Fibroblast of skin of left biceps (primary cell): ENCODE measurements around the gene POTEH.
"Not testable (repeated sequence)": the region's sequence is repeated elsewhere in the genome, so short reads cannot be mapped to it uniquely, and the experiment has no call there.

Experiments used
- DNase-seq, 2 experiments: peaks; one replicate each; pipeline ENCODE4 v3.0.0-alpha.2; 2013; ENCODE audit warnings: low read depth in 2 of 2

POTEH gene

GRCh38 chr22:15689749-15690125 is at the start of gene POTEH:
TSS of gene POTEH (plus strand) at chr22:15690026. CDS start at chr22:15690078, 52 bp downstream.
- not testable (repeated sequence) for DNase-seq

- not testable (repeated sequence) for DNase-seq
Observed at GRCh38 chr22:15642288-15642861, 47.5 kb upstream of the POTEH start.

GRCh38 chr22:15651954-15652353 is 37.9 kb upstream of the POTEH start:
- not testable (repeated sequence) for DNase-seq

- DNase-seq, result not testable (repeated sequence)
Observed at GRCh38 chr22:15652738-15653137, 37.1 kb upstream of the POTEH start.

- not testable (repeated sequence) for DNase-seq
Observed at GRCh38 chr22:15653241-15653640, 36.6 kb upstream of the POTEH start.

- not testable (repeated sequence) for DNase-seq
Observed at GRCh38 chr22:15661102-15661501, 28.7 kb upstream of the POTEH start.

GRCh38 chr22:15664682-15665081 is 25.1 kb upstream of the POTEH start:
- DNase-seq, result not testable (repeated sequence)

- not testable (repeated sequence) for DNase-seq
Observed at GRCh38 chr22:15665478-15665877, 24.3 kb upstream of the POTEH start.

- DNase-seq, result not testable (repeated sequence)
Observed at GRCh38 chr22:15669430-15669829, 20.4 kb upstream of the POTEH start.

GRCh38 chr22:15679702-15680101 is 10.1 kb upstream of the POTEH start:
- DNase-seq, result not testable (repeated sequence)

- not testable (repeated sequence) for DNase-seq
Observed at GRCh38 chr22:15684115-15684514, 5.7 kb upstream of the POTEH start.

- not testable (repeated sequence) for DNase-seq
Observed at GRCh38 chr22:15684695-15685094, 5.1 kb upstream of the POTEH start.

- not testable (repeated sequence) for DNase-seq
Observed at GRCh38 chr22:15685641-15686040, 4.2 kb upstream of the POTEH start.

- not testable (repeated sequence) for DNase-seq
Observed at GRCh38 chr22:15687086-15687485, 2.7 kb upstream of the POTEH start.

- not testable (repeated sequence) for DNase-seq
Observed at GRCh38 chr22:15687676-15688075, 2.1 kb upstream of the POTEH start.

- not testable (repeated sequence) for DNase-seq
Observed at GRCh38 chr22:15688090-15688489, 1.7 kb upstream of the POTEH start.

- DNase-seq, result not testable (repeated sequence)
Observed at GRCh38 chr22:15689012-15689748, 646 bp upstream of the POTEH start.

GRCh38 chr22:15713600-15713999 is 23.8 kb downstream of the POTEH start:
- not testable (repeated sequence) for DNase-seq

GRCh38 chr22:15714125-15714524 is 24.3 kb downstream of the POTEH start:
- DNase-seq, result not testable (repeated sequence)

- not testable (repeated sequence) for DNase-seq
Observed at GRCh38 chr22:15721884-15722283, 32.1 kb downstream of the POTEH start.

GRCh38 chr22:15729209-15729917 is 39.5 kb downstream of the POTEH start:
- not testable (repeated sequence) for DNase-seq

- not testable (repeated sequence) for DNase-seq
Observed at GRCh38 chr22:15731023-15731422, 41.2 kb downstream of the POTEH start.
